Measurements from ENCODE around the gene DDX23.
A peak's percentile ranks its signal among the peaks of the same experiment; 100 is the strongest.
"Not testable (repeated sequence)": the region's sequence is repeated elsewhere in the genome, so short reads cannot be mapped to it uniquely, and the experiment has no call there.

The DDX23 gene

GRCh38 chr12:48875944-48876515 is 24.1 kb upstream of the DDX23 start:
- Mint-ChIP-seq H3K36me3 (ENCODE audit: insufficient read depth) (no peaks in the 10 kb centered on the region), H3K27me3 (peaks cover 13 to 23% of the 10 kb centered on the region in 2 donors), H3K4me1 (ENCODE audit: low read depth in 2 of 2) (no peaks in the 10 kb centered on the region), H3K4me3 (no peak overlapping the region), H3K9me3 (no peaks in the 10 kb centered on the region), H3K27ac (no peak overlapping the region)
- ATAC-seq (replicated peaks) = no peak
- DNase-seq = no peak

- not testable (repeated sequence) for H3K27me3 Mint-ChIP-seq; H3K27ac Mint-ChIP-seq; DNase-seq; ATAC-seq (replicated peaks); H3K36me3 Mint-ChIP-seq (ENCODE audit: insufficient read depth); H3K4me1 Mint-ChIP-seq (ENCODE audit: low read depth in 2 of 2); H3K4me3 Mint-ChIP-seq; H3K9me3 Mint-ChIP-seq
Observed at GRCh38 chr12:48873534-48873933, 21.6 kb upstream of the DDX23 start.

DNA sequence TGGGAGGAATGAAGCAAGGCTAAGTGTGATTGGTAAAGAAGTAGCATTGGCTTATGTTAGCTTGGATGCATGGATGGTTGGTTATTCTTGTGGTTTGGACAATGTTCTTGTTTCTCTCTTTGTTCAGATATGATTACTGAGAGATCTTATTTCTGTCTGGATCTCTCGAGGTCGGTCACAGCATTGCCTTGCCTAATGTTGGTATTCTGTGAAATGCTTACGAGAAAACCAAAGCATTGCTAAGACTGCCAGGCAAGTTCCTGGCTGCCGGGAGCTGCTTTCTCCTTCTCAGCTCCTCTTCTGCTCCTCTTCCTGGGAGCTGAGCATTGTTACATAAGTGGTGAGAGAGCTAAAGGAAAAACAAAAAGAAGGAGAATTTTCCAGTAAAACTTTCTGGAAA is 21.1 kb upstream of the DDX23 start:
- ATAC-seq (replicated peaks) (no peak), DNase-seq (no peak)
- Mint-ChIP-seq H3K27ac (no peak overlapping the region), H3K36me3 (ENCODE audit: insufficient read depth) (peaks cover 4% of the 10 kb centered on the region), H3K4me3 (no peak overlapping the region), H3K4me1 (ENCODE audit: low read depth in 2 of 2) (no peaks in the 10 kb centered on the region), H3K27me3 (peaks cover 0 to 1% of the 10 kb centered on the region in 2 donors), H3K9me3 (no peaks in the 10 kb centered on the region)

DNA sequence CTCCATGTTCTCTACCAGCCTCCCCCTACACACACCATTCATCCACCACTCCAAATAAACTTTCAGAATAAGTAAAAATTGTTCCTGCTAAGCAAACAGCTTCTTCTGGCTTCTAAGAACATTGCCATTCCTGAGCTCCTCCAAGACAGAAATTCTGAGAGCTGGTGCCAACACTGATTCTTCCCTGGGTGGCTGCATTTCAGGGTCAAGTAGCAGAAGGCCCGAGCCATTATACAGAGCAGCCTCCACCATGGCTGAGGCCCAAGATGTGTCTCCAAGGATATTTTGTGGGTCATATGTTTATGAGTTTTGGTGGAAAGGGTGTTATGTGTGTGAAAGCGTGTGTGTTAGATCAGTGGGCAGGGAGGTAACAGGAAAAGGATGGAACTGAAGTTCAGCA is 17.2 kb upstream of the DDX23 start:
- no peak for ATAC-seq (replicated peaks)
- Mint-ChIP-seq H3K9me3 (no peaks in the 10 kb centered on the region), H3K27ac (no peak overlapping the region), H3K27me3 (peaks cover 1 to 7% of the 10 kb centered on the region in 2 donors), H3K36me3 (ENCODE audit: insufficient read depth) (peaks cover 21% of the 10 kb centered on the region), H3K4me3 (no peak overlapping the region), H3K4me1 (ENCODE audit: low read depth in 2 of 2) (peaks cover 13 to 14% of the 10 kb centered on the region in 2 donors)
- DNase-seq = no peak

GRCh38 chr12:48868451-48868850 is 16.5 kb upstream of the DDX23 start:
- DNase-seq (no peak), ATAC-seq (replicated peaks) (no peak)
- Mint-ChIP-seq H3K4me1 (ENCODE audit: low read depth in 2 of 2) (peaks cover 13 to 17% of the 10 kb centered on the region in 2 donors), H3K36me3 (ENCODE audit: insufficient read depth) (peaks cover 21% of the 10 kb centered on the region), H3K27ac (no peak overlapping the region), H3K4me3 (no peak overlapping the region), H3K27me3 (peaks cover 9 to 14% of the 10 kb centered on the region in 2 donors), H3K9me3 (no peaks in the 10 kb centered on the region)

DNA sequence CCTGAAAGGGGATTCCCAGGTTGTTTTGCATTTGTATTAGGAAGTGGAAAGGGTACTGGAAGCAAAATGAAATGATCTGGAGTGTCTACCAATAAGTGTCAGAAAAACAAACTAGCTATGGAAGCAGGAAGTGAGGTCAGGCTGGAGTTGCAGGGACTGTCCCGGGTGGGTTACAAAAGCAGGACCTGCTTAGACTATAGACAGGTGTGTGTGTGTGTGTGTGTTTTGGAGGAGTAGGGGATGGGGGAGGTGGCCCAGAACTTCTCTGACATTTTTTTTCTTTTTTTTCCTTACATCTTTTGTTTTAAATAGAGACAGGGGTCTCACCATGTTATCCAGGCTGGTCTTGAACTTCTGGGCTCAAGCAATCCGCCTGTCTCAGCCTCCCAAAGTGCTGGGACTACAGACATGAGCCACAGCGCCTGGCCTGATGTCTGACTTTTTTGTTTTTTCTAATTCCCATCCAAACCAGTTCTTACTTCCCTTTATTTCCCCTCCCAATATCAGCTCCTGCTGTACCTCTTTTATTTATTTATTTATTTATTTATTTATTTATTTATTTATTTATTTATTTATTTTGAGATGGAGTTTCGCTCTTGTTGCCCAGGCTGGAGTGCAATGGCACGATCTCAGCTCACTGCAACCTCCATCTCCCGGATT is 14.2 kb upstream of the DDX23 start:
- no peaks in the 10 kb centered on the region for H3K9me3 Mint-ChIP-seq
- H3K4me3 Mint-ChIP-seq = peak overlapping the region; percentile 86 to 93
- H3K27me3 Mint-ChIP-seq = peaks cover 19 to 37% of the 10 kb centered on the region in 2 donors
- no peak for DNase-seq
- H3K27ac Mint-ChIP-seq = peak overlapping the region; percentile 83 to 87
- H3K4me1 Mint-ChIP-seq (ENCODE audit: low read depth in 2 of 2) = peaks cover 13 to 17% of the 10 kb centered on the region in 2 donors
- peak; percentile 59 for ATAC-seq (replicated peaks)
- peaks cover 25% of the 10 kb centered on the region for H3K36me3 Mint-ChIP-seq (ENCODE audit: insufficient read depth)

DNA sequence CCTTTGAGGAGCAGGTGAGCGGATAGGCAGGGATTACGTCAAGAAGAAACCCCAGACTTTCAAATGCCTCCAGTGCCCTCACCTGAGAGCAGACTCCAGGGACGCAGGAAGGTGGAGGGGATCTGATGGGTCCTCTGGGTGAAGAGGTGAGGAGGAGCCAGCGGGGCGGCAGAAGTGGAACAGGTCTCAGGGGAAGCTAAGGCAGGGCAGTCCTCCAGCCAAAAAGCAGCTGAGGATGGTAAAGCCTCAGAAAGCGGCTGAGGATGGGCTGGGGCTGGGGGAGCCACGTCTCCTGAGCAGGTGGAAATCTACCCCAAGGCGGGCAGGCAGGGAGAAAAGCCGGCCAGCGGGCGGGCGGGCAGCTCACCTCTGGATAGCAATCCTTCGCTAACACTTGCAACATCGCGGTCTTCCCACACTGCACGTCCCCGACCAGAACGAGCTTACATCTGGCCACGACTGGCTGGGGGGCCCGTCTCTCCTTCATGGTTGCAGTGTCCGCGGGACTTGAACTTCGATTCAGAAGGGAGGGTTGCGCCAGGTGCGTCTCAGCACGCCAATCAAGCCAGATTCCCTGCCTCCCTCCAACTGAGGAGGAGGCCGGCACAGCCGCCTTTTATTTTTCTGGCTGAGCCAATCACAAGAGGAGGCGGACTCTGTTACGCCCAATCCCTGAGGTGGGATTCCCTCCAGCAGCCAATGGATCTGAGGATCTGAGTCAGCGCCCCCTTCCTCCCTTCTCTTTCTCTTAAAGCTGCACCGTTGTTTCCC is 13.5 kb upstream of the DDX23 start, which contains the start of gene RND1:
Gene RND1 (minus strand): TSS at position 590 of the 771 bp plus-strand sequence. CDS start 103 bp downstream, at position 487.
- Mint-ChIP-seq H3K27ac (peak within 1 kb of the TSS; percentile 83 to 87), H3K36me3 (ENCODE audit: insufficient read depth) (peaks cover 25% of the 10 kb centered on the region), H3K4me1 (ENCODE audit: low read depth in 2 of 2) (peaks cover 13 to 17% of the 10 kb centered on the region in 2 donors), H3K9me3 (no peaks in the 10 kb centered on the region), H3K27me3 (peaks cover 19 to 42% of the 10 kb centered on the region in 2 donors), H3K4me3 (peak within 1 kb of the TSS; percentile 86 to 93)
- DNase-seq = peak; percentile 80
- ATAC-seq (replicated peaks) = peak; percentile 94

- Mint-ChIP-seq H3K36me3 (ENCODE audit: insufficient read depth) (peaks cover 21% of the 10 kb centered on the region), H3K27me3 (peaks cover 19 to 42% of the 10 kb centered on the region in 2 donors), H3K9me3 (no peaks in the 10 kb centered on the region), H3K4me3 (no peak overlapping the region), H3K27ac (no peak overlapping the region), H3K4me1 (ENCODE audit: low read depth in 2 of 2) (peaks cover 13 to 17% of the 10 kb centered on the region in 2 donors)
- ATAC-seq (replicated peaks) (no peak), DNase-seq (no peak)
Observed at GRCh38 chr12:48863291-48863690, 11.3 kb upstream of the DDX23 start.

DNA sequence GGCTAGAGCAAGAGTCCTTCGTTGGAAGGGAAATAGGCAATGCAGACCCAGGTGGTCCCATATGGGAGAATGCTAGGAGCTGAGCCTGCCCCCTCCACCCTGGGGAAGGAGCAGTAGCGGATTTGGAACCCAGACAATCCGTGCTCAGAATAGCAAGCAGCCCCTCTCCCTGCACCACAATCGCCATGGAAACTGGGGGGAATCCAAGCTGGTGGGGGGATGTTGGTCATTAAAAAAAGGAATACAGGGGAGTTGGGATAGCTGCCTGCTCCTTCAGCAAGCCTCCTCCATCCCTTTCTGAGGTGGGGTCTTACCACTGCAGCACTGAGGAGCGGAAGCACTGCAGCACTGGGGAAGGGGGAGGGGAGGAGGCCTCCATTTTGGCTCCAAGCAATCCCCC is 10.8 kb upstream of the DDX23 start:
- DNase-seq (no peak), ATAC-seq (replicated peaks) (no peak)
- H3K27me3 Mint-ChIP-seq = peaks cover 19 to 42% of the 10 kb centered on the region in 2 donors
- H3K36me3 Mint-ChIP-seq (ENCODE audit: insufficient read depth) = peaks cover 21% of the 10 kb centered on the region
- peaks cover 13 to 17% of the 10 kb centered on the region in 2 donors for H3K4me1 Mint-ChIP-seq (ENCODE audit: low read depth in 2 of 2)
- no peak overlapping the region for H3K4me3 Mint-ChIP-seq
- no peaks in the 10 kb centered on the region for H3K9me3 Mint-ChIP-seq
- H3K27ac Mint-ChIP-seq = no peak overlapping the region

DNA sequence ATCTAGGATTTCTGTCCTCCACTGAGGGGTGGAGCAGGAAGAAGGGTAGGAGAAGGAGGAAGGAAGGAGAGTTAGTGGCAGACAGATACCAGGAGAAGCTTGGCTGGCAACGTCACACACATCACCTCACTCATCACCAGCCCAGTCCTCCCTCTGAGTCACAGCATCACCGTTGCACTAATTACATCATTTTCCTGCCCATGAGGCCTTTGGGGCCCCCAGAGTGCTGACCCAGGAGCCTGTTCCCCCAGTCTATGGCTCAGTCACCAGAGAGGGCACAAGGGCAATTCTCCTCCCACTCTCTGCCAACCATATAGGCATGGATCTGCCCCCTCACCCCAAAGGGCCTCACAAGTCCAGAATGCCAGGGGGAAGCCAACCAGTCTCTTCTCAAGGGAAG is 9.1 kb upstream of the DDX23 start:
- H3K9me3 Mint-ChIP-seq = no peaks in the 10 kb centered on the region
- H3K27me3 Mint-ChIP-seq = peaks cover 19 to 42% of the 10 kb centered on the region in 2 donors
- H3K27ac Mint-ChIP-seq = no peak overlapping the region
- H3K4me3 Mint-ChIP-seq = no peak overlapping the region
- H3K36me3 Mint-ChIP-seq (ENCODE audit: insufficient read depth) = peaks cover 19% of the 10 kb centered on the region
- peaks cover 12 to 17% of the 10 kb centered on the region in 2 donors for H3K4me1 Mint-ChIP-seq (ENCODE audit: low read depth in 2 of 2)
- no peak for ATAC-seq (replicated peaks)
- no peak for DNase-seq

- not testable (repeated sequence) for H3K27ac Mint-ChIP-seq; H3K9me3 Mint-ChIP-seq; DNase-seq; H3K4me3 Mint-ChIP-seq; ATAC-seq (replicated peaks); H3K36me3 Mint-ChIP-seq (ENCODE audit: insufficient read depth)
- Mint-ChIP-seq H3K27me3 (peaks cover 19 to 42% of the 10 kb centered on the region in 2 donors), H3K4me1 (ENCODE audit: low read depth in 2 of 2) (peaks cover 5 to 10% of the 10 kb centered on the region in 2 donors)
Observed at GRCh38 chr12:48860236-48860635, 8.3 kb upstream of the DDX23 start.

- Mint-ChIP-seq H3K36me3 (ENCODE audit: insufficient read depth) (peaks cover 4% of the 10 kb centered on the region), H3K9me3 (no peaks in the 10 kb centered on the region), H3K27ac (no peak overlapping the region), H3K27me3 (peaks cover 19 to 39% of the 10 kb centered on the region in 2 donors), H3K4me3 (no peak overlapping the region), H3K4me1 (ENCODE audit: low read depth in 2 of 2) (peaks cover 0 to 4% of the 10 kb centered on the region in 2 donors)
- ATAC-seq (replicated peaks) = no peak
- no peak for DNase-seq
Observed at GRCh38 chr12:48859607-48860006, 7.6 kb upstream of the DDX23 start.

DNA sequence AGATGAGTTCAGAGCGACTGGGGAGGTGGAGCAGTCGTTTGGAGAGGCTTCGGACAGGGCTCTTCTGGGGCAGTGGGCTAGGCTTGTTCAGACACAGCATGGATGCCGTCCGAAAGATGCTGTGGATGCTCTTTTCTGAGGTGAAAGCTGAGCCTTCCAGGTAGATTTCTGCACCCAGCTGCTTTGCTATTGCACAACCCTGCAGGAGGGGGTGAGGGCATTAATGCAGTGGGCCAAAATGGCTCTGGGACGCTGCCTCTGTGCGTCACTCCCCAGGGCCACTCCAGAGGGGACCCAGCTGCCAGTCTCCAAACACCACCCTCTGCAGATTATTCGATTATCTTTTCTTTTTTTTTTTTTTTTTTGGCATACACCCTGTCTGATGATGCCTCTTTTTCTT is 6.1 kb upstream of the DDX23 start:
- no peak overlapping the region for H3K4me3 Mint-ChIP-seq
- DNase-seq = no peak

More for the DNA sequence above, 6.1 kb upstream of the DDX23 start:
- H3K27ac Mint-ChIP-seq = no peak overlapping the region
- no peaks in the 10 kb centered on the region for H3K9me3 Mint-ChIP-seq
- peaks cover 4 to 5% of the 10 kb centered on the region in 2 donors for H3K4me1 Mint-ChIP-seq (ENCODE audit: low read depth in 2 of 2)
- H3K27me3 Mint-ChIP-seq = peaks cover 7 to 24% of the 10 kb centered on the region in 2 donors
- ATAC-seq (replicated peaks) = no peak
- peaks cover 6% of the 10 kb centered on the region for H3K36me3 Mint-ChIP-seq (ENCODE audit: insufficient read depth)
